Measurements from ENCODE around the gene MAP4K4.
A peak's percentile ranks its signal among the peaks of the same experiment; 100 is the strongest.

The MAP4K4 gene

DNA sequence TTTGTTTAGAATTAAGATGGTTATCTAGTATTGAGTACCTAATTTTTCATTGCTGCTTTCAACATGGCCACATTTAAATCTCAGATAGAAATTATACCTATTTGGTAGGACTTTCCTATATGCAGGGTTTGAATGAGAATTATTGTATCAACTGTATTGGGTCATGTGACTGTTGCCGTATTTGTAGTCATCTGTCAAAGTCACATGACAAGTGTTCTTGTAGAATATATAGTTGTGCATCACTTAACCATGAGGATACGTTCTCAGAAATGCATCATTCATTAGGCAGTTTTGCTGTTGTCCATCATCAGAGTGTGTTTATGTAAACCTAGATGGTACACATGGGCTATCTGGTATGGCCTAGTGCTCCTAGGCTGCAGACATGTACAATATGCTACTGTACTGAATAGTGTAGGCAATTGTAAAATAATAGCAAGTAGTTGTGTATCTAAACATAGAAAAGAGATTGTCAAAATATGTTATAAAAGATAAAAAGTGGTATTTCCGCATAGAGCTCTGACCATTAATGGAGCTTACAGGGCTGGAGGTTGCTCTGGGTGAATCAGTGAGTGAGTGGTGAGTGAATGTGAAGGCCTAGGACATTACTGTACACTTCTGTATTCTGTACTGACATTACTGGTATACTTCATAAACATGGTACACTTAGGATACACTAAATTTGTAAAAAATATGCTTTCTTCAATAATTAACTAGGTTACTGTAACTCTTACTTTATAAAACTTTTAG is 123.7 kb downstream of the MAP4K4 start:
- TF ChIP-seq CTCF (IDR thresholded peaks at IDR 0.05; ENCODE audit: extremely low read depth, missing control alignments): no peak

DNA sequence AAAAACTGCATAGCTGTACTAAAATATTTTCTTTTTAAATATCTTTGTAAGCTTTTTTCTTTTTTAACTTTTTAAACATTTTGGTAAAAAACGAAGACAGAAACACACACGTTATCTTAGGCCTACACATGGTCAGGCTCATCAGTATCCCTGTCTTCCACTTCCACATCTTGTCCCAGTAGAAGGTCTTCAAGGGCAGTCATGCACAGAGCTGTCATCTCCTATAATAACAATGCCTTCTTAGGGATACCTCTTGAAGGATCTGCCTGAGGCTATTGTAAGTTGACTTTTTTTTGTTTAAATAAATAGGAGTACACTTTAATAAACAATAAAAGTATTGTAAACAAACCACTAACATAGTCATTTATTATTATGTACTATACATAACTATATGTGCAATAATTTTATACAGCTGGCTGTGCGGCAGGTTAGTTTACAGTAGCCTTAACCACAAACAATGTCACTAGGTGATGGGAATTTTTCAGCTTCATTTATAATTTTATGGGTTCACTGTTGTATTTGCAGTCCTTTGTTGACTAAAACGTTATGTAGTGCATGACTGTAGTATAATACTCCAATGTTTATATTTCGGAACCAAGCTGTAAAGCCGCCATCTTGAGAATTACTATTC is 124.4 kb downstream of the MAP4K4 start:
- no peak for TF ChIP-seq CTCF (IDR thresholded peaks at IDR 0.05; ENCODE audit: extremely low read depth, missing control alignments)
- DNase-seq (ENCODE audit: low spot score): no peak

More for the DNA sequence above, 123.7 kb downstream of the MAP4K4 start:
- no peak for DNase-seq (ENCODE audit: low spot score)

DNA sequence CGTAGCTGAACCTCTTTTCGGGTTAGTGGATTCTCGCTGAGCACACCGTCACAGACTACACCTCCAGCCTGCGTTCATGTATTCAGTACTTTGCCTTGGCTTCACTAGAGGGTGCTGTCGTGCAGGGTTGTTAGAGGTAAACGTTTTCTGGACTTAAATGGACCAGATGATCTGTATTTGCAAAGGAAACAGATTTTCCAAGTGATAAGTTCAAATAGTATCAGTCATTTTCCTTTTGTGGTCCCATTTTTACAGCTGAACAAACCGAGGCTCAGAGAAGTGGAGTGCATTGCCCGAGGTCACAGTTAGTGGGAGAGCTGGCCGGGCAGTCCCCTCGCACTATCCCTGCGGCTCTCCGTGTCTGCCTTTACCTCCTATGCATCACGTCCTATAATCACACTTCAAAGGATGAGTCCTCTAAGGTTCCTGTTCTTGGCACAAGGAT is 125.9 kb downstream of the MAP4K4 start:
- peak; percentile 45 for DNase-seq (ENCODE audit: low spot score)
- TF ChIP-seq CTCF (IDR thresholded peaks at IDR 0.05; ENCODE audit: extremely low read depth, missing control alignments): peak; percentile 82

DNA sequence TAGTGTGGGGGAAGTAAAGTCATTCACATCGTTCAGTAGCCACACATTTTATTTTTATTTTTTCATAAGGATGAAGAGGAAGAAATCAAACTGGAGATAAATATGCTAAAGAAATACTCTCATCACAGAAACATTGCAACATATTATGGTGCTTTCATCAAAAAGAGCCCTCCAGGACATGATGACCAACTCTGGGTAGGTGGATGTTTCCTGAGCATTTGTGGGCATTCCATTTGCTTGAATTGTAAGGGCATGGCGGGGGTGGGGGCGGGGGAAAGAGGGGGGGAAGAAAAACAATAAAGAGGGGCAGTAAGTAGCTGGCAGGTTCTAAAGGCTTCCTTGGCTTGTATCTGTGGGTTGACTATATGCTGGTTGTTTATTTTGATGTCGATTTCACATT is 126.4 kb downstream of the MAP4K4 start:
- TF ChIP-seq CTCF (IDR thresholded peaks at IDR 0.05; ENCODE audit: extremely low read depth, missing control alignments): no peak
- DNase-seq (ENCODE audit: low spot score): no peak

- DNase-seq (ENCODE audit: low spot score): no peak
- no peak for TF ChIP-seq CTCF (IDR thresholded peaks at IDR 0.05; ENCODE audit: extremely low read depth, missing control alignments)
Measured at GRCh38 chr2:101826716-101827115, 129.2 kb downstream of the MAP4K4 start.

DNA sequence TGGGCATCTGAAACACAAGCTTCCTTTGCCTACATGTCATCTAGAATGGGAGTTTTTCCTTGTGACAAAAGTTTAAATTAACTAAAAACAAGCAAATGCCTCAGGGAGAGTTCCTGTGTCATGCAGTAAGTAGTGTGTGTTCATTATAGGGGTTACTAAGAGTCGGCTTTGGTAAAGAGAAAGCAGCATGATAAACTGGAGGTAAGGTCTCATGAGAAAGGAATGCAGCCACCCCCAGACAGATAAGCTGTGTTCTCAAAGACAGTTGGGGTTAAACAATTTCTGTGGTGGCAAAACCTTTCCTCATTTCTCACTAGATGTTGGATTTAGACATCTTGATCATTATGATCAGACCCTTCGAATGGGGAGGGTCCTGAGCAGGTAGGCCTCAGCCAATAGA is 129.7 kb downstream of the MAP4K4 start:
- TF ChIP-seq CTCF (IDR thresholded peaks at IDR 0.05; ENCODE audit: extremely low read depth, missing control alignments): no peak
- DNase-seq (ENCODE audit: low spot score): no peak

- no peak for TF ChIP-seq CTCF (IDR thresholded peaks at IDR 0.05; ENCODE audit: extremely low read depth, missing control alignments)
- DNase-seq (ENCODE audit: low spot score): no peak
Measured at GRCh38 chr2:101828257-101828656, 130.8 kb downstream of the MAP4K4 start.
